Testis (tissue), 3 donors: Measurements from ENCODE around the gene FES. TPM values are rescaled to one million over a fixed set of nuclear protein-coding genes. Genes with fewer than 3 reads are reported as not detected.

ENCODE experiments used
- DNase-seq: peaks from one replicate; pipeline ENCODE4 v3.0.0-alpha.2; 2019
- H3K27ac ChIP-seq, 2 donors: fragments of 200-600 bp; sonication (generic); one replicate each; pipeline ENCODE4 v1.5.1; 2019
- H3K27me3 ChIP-seq: fragments of 200-600 bp; sonication (generic); one replicate; pipeline ENCODE4 v1.5.1; 2019
- H3K36me3 ChIP-seq: fragments of 200-600 bp; sonication (generic); one replicate; pipeline ENCODE4 v1.5.1; 2017; ENCODE audit warnings: low read depth; ENCODE audit errors: missing control alignments
- H3K4me1 ChIP-seq: fragments of 200-600 bp; sonication (generic); one replicate; pipeline ENCODE4 v1.5.1; 2019
- H3K4me3 ChIP-seq, 2 donors: fragments of 200-600 bp; sonication (generic); one replicate each; pipeline ENCODE4 v1.5.1; 2017 to 2019
- H3K9me3 ChIP-seq: fragments of 200-600 bp; sonication (generic); one replicate; pipeline ENCODE4 v1.5.1; 2017
- POLR2A ChIP-seq: fragments of 450-650 bp; IDR thresholded peaks from one replicate; pipeline ENCODE4 v1.6.1; 2017; ENCODE audit warnings: antibody characterized with exemption, mild to moderate bottlenecking, moderate library complexity
- WGBS, 2 donors: methylation state at CpG; one replicate each; pipeline ENCODE4 v1.1.5; 2018; 5-methylcytosine and 5-hydroxymethylcytosine counted together
- intact Hi-C: fragments of 100-400 bp; cut with DNase I; formaldehyde crosslinking; loops from one replicate; pipeline ENCODE4 v1.15.1; 2023; ENCODE audit warnings: low total_unique reads
- polyA plus RNA-seq: library from polyadenylated mRNA; stranded (reverse); fragments of 350-450 nt; fragmentation: Illumina TruSeq; extraction: RNeasy Lipid Tissue Mini Kit (QIAGEN cat#74804); gene quantifications from one replicate; pipeline ENCODE4 v1.2.3, GENCODE V29; 2014; ENCODE audit warnings: low read depth, low replicate concordance; ENCODE audit not compliant: insufficient read depth
- total RNA-seq, 2 donors: library from RNA; depleted of rRNA; stranded (reverse); fragments of >200 nt; gene quantifications; one replicate each; pipeline ENCODE4 v1.2.3, GENCODE V29; 2016
- TF ChIP-seq, protein P1 (sequence below), 3 experiments: fragments of 450-650 bp in 2 of 3; fragments of 200-600 bp in 1 of 3; sonication (generic) in 1 of 3; IDR thresholded peaks; one replicate each; pipeline ENCODE4 v1.5.1; 2016 to 2019; ENCODE audit warnings: antibody characterized with exemption in 3 of 3, mild to moderate bottlenecking in 2 of 3, moderate library complexity in 1 of 3

FES gene
- total and polyA plus RNA-seq, 3 donors from 2014 or later: 14.4 to 23.1 (median 18.6) TPM

DNA sequence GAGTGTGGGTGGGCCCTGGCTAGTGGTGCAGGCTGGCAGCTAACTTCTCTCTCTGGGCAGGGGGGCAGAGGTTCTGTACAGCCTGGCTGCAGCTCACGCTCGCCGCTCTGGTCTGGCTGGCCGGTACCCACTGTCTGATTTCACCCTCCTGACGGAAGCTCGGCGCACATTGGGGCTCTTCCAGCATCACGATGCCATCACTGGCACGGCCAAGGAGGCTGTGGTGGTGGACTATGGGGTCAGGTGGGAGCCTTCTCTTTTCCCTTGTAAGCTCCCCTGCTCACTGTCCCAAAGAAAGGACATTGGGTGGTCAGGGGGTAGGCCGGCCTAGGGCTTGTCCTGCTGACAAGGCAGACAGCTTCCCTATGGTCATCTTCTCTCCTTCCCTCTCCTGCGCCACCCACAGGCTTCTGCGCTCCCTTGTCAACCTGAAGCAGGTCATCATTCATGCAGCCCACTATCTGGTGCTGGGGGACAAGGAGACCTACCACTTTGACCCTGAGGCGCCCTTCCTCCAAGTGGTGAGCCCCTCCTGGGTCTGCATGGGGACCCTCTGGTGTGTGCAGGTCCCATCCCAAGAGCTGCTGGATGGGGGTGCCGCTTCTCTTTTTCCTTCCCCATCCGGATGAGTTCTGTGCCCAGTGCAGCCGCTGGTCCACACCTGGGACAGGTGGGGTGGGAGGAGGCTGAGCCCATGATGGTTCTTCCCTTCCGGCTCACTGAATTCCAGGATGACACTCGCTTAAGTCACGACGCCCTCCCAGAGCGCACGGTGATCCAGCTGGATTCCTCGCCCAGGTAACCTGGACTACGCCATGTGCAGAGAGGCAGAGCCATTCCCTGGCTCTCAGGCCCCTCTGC, 26.4 kb downstream of the FES start:
- WGBS, 2 donors: 97 to 99% methylated on average over 15 to 24 of the region's 24 CpGs
- TF ChIP-seq POLR2A: no peak
- TF ChIP-seq, protein P1, sequence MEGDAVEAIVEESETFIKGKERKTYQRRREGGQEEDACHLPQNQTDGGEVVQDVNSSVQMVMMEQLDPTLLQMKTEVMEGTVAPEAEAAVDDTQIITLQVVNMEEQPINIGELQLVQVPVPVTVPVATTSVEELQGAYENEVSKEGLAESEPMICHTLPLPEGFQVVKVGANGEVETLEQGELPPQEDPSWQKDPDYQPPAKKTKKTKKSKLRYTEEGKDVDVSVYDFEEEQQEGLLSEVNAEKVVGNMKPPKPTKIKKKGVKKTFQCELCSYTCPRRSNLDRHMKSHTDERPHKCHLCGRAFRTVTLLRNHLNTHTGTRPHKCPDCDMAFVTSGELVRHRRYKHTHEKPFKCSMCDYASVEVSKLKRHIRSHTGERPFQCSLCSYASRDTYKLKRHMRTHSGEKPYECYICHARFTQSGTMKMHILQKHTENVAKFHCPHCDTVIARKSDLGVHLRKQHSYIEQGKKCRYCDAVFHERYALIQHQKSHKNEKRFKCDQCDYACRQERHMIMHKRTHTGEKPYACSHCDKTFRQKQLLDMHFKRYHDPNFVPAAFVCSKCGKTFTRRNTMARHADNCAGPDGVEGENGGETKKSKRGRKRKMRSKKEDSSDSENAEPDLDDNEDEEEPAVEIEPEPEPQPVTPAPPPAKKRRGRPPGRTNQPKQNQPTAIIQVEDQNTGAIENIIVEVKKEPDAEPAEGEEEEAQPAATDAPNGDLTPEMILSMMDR (IDR thresholded peaks at IDR 0.05): no peak
- Histone ChIP-seq H3K4me1 (peaks cover 9% of the 10 kb centered on the region), H3K4me3 (no peak overlapping the region), H3K27me3 (no peaks in the 10 kb centered on the region), H3K9me3 (no peaks in the 10 kb centered on the region), H3K36me3 (no peaks in the 10 kb centered on the region), H3K27ac (no peak overlapping the region)
- intact Hi-C loops: no loop called here
- DNase-seq: no peak

DNA sequence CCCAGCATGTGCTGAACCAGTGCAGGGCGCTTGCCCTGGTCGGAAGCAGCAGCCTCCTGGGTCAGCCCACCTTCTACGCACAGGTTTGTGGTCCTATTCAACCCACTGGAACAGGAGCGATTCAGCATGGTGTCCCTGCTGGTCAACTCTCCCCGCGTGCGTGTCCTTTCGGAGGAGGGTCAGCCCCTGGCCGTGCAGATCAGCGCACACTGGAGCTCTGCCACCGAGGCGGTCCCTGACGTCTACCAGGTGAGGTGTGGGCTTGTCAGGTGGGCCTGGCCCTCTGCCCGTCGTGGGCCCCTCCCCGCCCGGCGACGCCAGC, 27.0 kb downstream of the FES start:
- no peaks in the 10 kb centered on the region for H3K36me3 ChIP-seq
- H3K4me1 ChIP-seq: peaks cover 9% of the 10 kb centered on the region
- H3K9me3 ChIP-seq: no peaks in the 10 kb centered on the region
- WGBS, 2 donors: 90 to 95% methylated on average over 4 to 19 of the region's 19 CpGs
- H3K27ac ChIP-seq: no peak overlapping the region
- intact Hi-C loops: no loop called here
- H3K4me3 ChIP-seq: no peak overlapping the region
- H3K27me3 ChIP-seq: no peaks in the 10 kb centered on the region
- no peak for TF ChIP-seq POLR2A
- TF ChIP-seq, protein P1 (IDR thresholded peaks at IDR 0.05): no peak
- no peak for DNase-seq

DNA sequence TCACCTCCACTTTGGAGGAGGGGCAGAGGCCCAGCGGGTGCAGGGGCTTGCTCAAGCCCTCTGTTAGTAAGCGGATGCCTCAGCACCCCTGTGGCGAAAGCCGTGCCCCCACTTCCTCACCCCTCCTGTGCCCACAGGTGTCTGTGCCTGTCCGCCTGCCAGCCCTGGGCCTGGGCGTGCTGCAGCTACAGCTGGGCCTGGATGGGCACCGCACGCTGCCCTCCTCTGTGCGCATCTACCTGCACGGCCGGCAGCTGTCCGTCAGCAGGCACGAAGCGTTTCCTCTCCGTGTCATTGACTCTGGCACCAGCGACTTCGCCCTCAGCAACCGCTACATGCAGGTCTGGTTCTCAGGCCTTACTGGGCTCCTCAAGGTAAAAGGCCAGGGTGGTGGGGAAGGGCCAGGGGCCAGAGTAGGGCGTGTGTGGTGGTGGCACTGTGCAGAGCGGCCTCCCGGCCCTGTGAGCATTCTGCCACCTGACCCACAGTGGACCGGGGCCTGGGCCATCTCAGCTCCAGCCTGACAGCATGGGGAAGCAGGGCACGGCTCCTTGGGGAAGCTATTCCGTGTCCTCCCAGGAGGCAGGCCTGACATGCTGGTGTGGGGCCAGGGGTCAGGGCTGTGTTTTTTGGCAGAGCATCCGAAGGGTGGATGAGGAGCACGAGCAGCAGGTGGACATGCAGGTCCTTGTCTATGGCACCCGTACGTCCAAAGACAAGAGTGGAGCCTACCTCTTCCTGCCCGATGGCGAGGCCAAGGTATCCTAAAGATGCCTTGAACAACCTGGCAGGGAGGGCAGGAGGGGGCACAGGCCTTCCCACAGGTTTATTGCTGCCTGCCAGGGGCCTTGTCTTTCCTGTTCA, 27.8 kb downstream of the FES start:
- WGBS, 2 donors: 87 to 91% methylated on average over 28 to 30 of the region's 30 CpGs
- Histone ChIP-seq H3K4me1 (peaks cover 6% of the 10 kb centered on the region), H3K27ac (no peak overlapping the region), H3K9me3 (no peaks in the 10 kb centered on the region), H3K36me3 (no peaks in the 10 kb centered on the region), H3K4me3 (no peak overlapping the region), H3K27me3 (no peaks in the 10 kb centered on the region)
- intact Hi-C loops: no loop called here
- no peak for DNase-seq
- no peak for TF ChIP-seq POLR2A
- TF ChIP-seq, protein P1 (IDR thresholded peaks at IDR 0.05): no peak

DNA sequence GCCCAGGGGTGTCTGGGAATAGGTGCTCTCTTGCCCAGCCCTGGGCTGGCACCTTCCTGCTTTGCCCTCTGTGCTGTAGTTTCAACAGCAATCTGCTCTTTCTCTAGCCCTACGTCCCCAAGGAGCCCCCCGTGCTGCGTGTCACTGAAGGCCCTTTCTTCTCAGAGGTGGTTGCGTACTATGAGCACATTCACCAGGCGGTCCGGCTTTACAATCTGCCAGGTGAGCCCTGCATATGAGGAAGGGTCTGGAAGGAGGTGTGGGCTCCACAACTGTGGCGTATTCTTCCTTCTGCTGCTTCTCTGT, 28.4 kb downstream of the FES start:
- Histone ChIP-seq H3K27ac (no peak overlapping the region), H3K4me3 (no peak overlapping the region), H3K36me3 (no peaks in the 10 kb centered on the region), H3K27me3 (no peaks in the 10 kb centered on the region), H3K9me3 (no peaks in the 10 kb centered on the region), H3K4me1 (peaks cover under 1% of the 10 kb centered on the region)
- intact Hi-C loops: no loop called here
- no peak for TF ChIP-seq POLR2A
- TF ChIP-seq, protein P1 (IDR thresholded peaks at IDR 0.05): no peak
- 95 to 97% methylated on average over 7 of the region's 7 CpGs for WGBS, 2 donors
- no peak for DNase-seq
